Measurements from ENCODE around the gene ARSJ.

ARSJ gene

DNA sequence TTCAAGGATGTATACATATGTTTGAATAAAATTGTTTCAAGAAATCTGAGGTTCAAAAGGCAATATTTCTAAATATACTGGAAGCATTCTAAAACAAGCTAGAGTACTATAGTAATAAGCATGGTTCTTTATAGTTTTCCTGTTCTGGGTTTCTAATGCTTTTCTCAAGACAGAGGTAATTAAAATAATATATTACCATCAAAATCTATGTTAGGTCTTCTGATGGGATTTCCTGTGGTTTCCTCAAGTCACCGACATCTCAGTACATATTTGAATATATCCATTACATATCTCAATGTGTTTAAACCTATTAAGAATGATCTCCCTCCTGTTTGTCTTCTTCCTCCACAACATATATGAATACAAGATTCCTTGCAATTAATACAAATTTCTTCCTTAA is 25.6 kb downstream of the ARSJ start:
- TF ChIP-seq, protein P1, sequence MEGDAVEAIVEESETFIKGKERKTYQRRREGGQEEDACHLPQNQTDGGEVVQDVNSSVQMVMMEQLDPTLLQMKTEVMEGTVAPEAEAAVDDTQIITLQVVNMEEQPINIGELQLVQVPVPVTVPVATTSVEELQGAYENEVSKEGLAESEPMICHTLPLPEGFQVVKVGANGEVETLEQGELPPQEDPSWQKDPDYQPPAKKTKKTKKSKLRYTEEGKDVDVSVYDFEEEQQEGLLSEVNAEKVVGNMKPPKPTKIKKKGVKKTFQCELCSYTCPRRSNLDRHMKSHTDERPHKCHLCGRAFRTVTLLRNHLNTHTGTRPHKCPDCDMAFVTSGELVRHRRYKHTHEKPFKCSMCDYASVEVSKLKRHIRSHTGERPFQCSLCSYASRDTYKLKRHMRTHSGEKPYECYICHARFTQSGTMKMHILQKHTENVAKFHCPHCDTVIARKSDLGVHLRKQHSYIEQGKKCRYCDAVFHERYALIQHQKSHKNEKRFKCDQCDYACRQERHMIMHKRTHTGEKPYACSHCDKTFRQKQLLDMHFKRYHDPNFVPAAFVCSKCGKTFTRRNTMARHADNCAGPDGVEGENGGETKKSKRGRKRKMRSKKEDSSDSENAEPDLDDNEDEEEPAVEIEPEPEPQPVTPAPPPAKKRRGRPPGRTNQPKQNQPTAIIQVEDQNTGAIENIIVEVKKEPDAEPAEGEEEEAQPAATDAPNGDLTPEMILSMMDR (IDR thresholded peaks at IDR 0.05; ENCODE audit: low read depth, low read length, missing control alignments): no peak
- no peak for DNase-seq (ENCODE audit: extremely low read depth, low read depth)
- H3K4me3 ChIP-seq (replicated peaks; ENCODE audit: low read depth, low read length): no peak overlapping the region

DNA sequence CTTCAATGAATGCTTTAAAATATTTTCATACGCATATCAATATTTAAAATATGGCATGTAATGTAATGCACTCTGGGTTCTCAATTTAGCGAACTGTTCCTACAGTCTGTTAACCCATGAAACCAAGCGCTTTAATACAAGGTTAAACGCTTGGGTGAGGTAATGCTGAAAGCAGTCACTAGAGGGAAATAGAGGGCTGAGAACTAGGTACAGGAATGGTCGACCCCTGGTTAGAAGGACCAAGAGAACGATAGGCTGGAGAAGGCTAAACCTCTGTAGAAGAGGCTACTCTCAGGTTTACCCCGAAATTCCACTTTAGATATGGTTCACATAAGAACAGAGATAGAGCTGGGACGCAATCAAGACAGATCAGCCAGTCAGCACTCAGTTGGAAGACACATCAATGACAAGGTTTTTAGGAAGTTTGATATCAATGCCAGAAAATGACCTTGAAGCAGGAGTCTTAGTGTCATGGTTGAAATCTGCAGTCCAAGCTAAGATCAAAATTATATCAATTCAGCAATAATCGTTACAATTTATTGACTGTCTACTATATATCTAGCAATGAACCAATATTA is 26.9 kb downstream of the ARSJ start:
- TF ChIP-seq, protein P1 (IDR thresholded peaks at IDR 0.05; ENCODE audit: low read depth, low read length, missing control alignments): peak; percentile 53
- no peak overlapping the region for H3K4me3 ChIP-seq (replicated peaks; ENCODE audit: low read depth, low read length)
- DNase-seq (ENCODE audit: extremely low read depth, low read depth): no peak

DNA sequence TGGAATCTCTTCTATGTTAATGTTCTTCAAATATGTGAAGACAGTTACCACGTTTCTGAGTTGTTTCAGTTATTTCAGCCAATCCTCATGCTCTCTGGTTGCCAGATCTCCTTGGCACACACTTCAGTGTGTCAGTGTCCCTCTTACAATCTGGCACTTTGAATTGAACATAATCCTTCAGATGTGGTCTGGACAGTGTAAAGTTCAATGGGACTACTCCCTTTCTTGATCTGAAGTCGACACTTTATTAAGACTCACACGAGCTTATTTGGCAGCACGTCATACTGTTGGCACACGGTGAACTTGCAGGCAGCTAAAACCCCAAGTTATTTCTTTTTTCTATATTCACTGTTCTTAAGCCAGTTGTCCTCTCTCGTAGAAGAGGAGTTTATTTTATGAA is 28.2 kb downstream of the ARSJ start:
- no peak overlapping the region for H3K4me3 ChIP-seq (replicated peaks; ENCODE audit: low read depth, low read length)
- no peak for DNase-seq (ENCODE audit: extremely low read depth, low read depth)
- TF ChIP-seq, protein P1 (IDR thresholded peaks at IDR 0.05; ENCODE audit: low read depth, low read length, missing control alignments): no peak

DNA sequence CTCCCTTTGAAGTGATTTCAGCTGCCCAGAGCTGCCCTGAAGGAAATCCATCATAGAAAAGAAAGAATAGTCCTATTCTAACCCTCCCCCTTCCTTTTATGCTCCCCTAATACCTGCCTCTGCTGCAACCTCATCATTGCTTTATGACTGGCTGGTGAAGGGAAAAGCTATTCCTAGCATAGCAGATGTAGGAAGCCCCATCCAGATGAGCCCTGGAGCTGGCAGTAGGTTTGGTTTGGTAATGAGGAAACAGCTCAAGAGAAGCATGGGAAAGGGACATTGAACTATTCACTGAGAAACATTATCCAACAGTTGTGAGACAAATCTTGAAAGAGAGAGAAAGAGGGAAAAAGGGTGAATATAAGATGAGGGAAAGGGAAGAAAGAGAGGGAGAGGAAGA is 29.2 kb downstream of the ARSJ start:
- no peak for DNase-seq (ENCODE audit: extremely low read depth, low read depth)
- TF ChIP-seq, protein P1 (IDR thresholded peaks at IDR 0.05; ENCODE audit: low read depth, low read length, missing control alignments): no peak
- H3K4me3 ChIP-seq (replicated peaks; ENCODE audit: low read depth, low read length): no peak overlapping the region

DNA sequence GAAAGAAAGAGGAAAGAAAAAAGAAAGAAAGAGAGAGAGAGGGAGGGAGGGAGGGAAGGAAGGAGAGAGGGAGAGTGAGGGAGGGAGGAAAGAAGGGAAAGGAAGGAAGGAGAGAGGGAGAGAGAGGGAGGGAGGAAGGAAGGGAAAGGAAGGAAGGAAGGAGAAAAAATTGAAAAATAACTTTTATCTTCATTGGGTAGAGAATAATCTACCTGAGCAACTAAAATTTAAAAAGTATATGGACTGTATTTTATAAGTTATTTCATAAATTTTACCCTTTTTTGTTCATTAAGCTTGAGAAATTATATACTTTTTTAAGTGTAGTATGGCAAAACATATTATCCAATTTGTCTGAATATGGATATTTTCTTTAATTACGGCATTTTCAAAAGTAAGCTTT is 32.0 kb downstream of the ARSJ start:
- TF ChIP-seq, protein P1 (IDR thresholded peaks at IDR 0.05; ENCODE audit: low read depth, low read length, missing control alignments): no peak
- H3K4me3 ChIP-seq (replicated peaks; ENCODE audit: low read depth, low read length): no peak overlapping the region
- DNase-seq (ENCODE audit: extremely low read depth, low read depth): no peak

DNA sequence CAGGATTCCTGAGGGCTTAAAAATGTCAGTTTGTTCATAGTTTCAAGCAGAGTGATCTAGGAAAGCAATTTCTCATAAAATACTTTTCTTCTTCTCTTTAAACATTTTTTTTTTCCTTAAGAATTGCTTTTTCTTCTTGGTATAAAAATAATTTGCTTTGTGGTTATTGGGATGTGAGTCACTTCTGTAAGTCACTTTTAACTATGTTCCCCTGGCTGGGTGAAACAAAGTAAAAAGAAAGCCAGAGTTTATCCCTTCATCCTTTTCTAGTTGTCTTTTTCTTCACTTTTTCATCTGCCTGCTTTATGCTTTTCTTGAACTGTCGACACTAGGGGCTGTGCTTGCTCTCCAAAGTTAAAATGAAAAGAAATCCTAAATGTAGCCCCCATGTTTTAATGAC is 33.5 kb downstream of the ARSJ start:
- H3K4me3 ChIP-seq (replicated peaks; ENCODE audit: low read depth, low read length): no peak overlapping the region
- TF ChIP-seq, protein P1 (IDR thresholded peaks at IDR 0.05; ENCODE audit: low read depth, low read length, missing control alignments): no peak
- no peak for DNase-seq (ENCODE audit: extremely low read depth, low read depth)

DNA sequence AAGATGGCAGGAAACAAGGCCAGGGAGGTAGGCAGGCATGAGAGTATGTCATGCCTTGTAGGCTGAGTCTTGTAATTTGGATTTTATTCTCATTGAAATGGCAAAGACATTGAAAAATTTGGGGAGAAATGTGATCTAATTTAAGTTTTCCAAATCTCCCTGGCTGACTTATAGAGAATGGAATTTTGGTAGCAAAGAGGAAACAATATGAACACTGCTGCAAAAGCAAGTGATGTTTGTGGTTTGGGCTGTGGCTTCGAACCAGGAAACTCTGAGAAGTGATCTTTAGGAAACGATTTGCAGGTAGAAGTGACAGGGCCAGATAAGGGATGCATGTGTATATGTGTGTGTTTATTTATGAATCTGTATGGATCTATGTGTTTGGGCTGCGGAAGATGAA is 35.6 kb downstream of the ARSJ start:
- TF ChIP-seq, protein P1 (IDR thresholded peaks at IDR 0.05; ENCODE audit: low read depth, low read length, missing control alignments): no peak
- no peak overlapping the region for H3K4me3 ChIP-seq (replicated peaks; ENCODE audit: low read depth, low read length)
- DNase-seq (ENCODE audit: extremely low read depth, low read depth): no peak

All from HFF-Myc (cell line).